ENCODE data around the gene SCARF2. TPM values are rescaled to one million over a fixed set of nuclear protein-coding genes. Genes with fewer than 3 reads are reported as not detected.
"Not testable (repeated sequence)": the region's sequence is repeated elsewhere in the genome, so short reads cannot be mapped to it uniquely, and the experiment has no call there.

The SCARF2 gene
- polyA plus RNA-seq = 1 to 10 TPM; 1.8 to 9.5 (median 3.7) TPM

- 1 to 3% (median 3%) methylated on average over 65 to 91 of the region's 95 CpGs for WGBS, 3 donors
- H3K27ac ChIP-seq (ENCODE audit: low read depth, low read length) = peak within 1 kb of the TSS; percentile 29
These were observed at the start of gene SCARF2 for GRCh38 chr22:20437613-20438426. Gene SCARF2, minus strand, starts transcription at chr22:20437825. Its CDS starts 71 bp downstream, at chr22:20437754.

DNA sequence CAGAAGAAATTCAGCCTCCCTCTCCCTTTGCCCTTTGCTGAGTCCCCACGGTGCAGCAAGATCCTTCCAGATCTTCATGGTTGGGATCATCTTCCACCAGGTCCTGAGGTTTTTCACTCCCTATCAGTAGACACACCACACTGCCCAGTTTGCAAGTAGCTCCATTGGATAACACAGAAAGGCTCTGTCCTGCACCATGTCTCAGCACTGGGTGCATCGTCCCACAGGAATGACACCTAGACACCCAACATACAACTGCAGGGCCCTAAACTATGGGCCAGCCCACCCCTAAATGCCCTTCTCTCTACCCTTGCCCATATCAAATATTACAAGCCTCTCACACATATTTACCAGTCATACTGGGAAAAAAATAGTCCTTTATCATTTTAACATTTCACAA is 48.6 kb upstream of the SCARF2 start:
- WGBS, 3 donors = 93 to 97% (median 93%) methylated on average over 2 of the region's 2 CpGs
- H3K27ac ChIP-seq (ENCODE audit: low read depth, low read length) = no peak overlapping the region

DNA sequence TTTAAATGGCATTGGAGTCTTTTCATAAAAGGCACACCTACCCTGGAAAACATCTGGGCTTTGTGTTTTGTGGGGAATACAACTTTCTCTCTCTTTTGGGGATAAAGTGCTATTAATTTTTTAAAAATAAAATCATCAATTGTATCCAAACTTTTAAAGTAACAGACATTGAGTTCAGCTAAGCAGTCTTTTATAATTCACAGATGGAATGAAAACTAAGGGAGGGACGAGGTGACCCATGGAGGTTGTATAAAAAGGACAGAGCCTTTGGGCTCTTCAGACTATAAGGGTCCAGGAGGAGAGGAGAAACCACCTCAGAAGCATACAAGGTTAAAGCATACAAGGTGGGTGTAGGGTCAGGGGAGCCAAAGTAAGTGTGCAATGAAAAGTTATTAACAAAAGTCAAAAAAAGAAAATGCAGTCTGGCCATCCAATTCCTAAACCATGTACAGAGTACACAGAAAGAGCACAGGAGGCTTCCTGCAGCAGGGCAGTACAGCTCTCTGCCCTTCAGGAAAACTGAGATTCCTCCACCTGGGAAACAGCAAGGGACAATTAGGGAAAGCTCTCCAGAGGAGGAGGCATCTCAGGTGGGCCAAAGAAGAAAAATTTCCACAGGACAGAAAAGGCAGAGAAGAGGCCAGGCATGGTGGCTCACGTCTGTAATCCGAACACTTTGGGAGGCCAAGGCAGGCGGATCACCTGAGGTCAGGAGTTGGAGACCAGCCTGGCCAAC is 47.5 kb upstream of the SCARF2 start:
- no peak overlapping the region for H3K27ac ChIP-seq (ENCODE audit: low read depth, low read length)
- WGBS, 3 donors = 90 to 98% (median 95%) methylated on average over 4 of the region's 4 CpGs

DNA sequence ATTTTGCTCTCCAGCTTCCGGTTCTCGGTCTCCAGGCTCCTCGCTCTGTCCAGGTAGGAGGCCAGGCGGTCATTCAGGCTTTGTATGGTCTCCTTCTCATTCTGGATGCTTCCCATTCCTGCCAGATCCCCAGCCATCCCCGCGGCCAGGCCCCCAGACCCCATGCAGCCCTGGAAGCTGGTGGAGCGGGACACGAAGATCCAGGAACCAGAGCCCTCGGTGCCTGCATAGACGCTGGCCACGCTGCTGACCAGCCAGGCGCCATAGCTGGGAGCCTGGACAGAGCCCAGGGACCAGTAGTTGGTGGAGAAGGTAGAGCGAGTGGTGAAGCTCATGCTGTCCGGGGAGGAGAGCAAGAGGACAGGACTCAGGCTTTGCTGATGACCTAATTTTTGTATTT is 46.1 kb upstream of the SCARF2 start:
- H3K27ac ChIP-seq (ENCODE audit: low read depth, low read length) = no peak overlapping the region
- WGBS, 3 donors = 97 to 98% (median 98%) methylated on average over 14 of the region's 14 CpGs

DNA sequence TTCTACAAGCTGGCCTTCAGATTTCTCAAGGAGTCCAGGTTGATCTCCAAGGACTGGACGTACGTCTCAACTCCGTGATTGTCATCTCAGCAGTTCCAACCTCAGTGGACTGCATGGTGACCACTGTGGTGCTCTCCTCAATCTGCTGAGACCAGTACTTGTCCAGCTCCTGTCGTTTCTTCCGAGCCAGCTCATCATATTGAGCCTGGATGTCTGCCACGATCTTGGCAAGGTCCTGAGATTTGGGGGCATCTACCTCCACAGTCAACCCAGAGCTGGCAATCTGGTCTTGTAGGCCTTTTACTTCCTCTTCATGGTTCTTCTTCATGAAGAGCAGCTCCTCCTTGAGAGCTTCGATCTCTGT is 45.5 kb upstream of the SCARF2 start:
- WGBS, 3 donors = 94 to 97% (median 96%) methylated on average over 7 of the region's 7 CpGs
- not testable (repeated sequence) for H3K27ac ChIP-seq (ENCODE audit: low read depth, low read length)

- H3K27ac ChIP-seq (ENCODE audit: low read depth, low read length) = no peak overlapping the region
- 92 to 100% (median 98%) methylated on average over 1 of the region's 1 CpG for WGBS, 3 donors
These were observed 42.1 kb upstream of the SCARF2 start for GRCh38 chr22:20479612-20480196.

DNA sequence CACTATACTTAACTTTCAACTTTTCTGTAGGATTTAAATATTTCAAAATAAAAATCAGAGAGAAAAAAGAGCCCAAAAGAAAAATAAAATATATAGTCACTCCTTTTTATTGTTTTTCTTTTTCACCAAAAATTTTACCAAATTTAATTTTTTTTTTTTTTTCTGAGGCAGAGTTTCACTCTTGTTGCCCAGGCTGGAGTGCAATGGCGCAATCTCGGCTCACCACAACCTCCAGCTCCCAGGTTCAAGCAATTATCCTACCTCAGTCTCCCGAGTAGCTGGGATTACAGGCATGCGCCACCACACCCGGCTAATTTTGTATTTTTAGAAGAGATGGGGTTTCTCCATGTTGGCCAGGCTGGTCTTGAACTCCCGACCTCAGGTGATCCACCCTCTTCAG is 40.4 kb upstream of the SCARF2 start:
- WGBS, 3 donors = 94 to 96% (median 94%) methylated on average over 6 of the region's 6 CpGs
- H3K27ac ChIP-seq (ENCODE audit: low read depth, low read length) = not testable (repeated sequence)

DNA sequence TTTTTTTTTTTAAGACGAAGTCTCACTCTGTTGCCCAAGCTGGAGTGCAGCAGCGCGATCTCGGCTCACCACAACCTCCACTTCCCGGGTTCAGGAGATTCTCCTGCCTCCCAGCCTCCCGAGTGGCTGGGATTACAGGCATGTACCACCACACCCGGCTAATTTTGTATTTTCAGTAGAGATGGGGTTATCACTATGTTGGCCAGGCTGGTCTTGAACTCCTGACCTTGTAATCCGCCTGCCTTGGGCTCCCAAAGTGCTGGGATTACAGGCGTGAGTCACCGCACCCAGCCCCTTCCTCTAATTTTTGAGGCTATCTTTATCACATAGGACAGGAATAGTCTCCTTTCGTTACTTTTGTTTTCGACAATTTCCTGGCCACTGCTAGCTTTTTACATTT is 37.9 kb upstream of the SCARF2 start:
- 88 to 90% (median 90%) methylated on average over 12 of the region's 12 CpGs for WGBS, 3 donors
- H3K27ac ChIP-seq (ENCODE audit: low read depth, low read length) = not testable (repeated sequence)

DNA sequence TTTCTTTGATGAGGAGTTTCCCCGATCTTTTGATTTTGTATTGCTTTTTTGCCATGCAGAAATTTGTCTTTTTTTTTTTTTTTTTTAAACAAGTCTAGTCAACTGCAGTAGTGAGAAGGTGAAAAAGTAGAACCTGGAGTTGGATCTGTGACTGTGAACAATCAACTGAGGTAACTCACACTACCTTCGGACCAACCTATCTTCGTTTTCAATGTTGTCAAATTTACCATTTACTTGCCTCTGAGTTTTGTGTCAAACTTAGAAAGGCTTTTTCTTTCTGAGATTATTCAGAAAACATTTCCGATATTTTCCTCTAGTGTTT is 37.5 kb upstream of the SCARF2 start:
- WGBS, 3 donors = 92 to 95% (median 92%) methylated on average over 4 of the region's 4 CpGs
- no peak overlapping the region for H3K27ac ChIP-seq (ENCODE audit: low read depth, low read length)

DNA sequence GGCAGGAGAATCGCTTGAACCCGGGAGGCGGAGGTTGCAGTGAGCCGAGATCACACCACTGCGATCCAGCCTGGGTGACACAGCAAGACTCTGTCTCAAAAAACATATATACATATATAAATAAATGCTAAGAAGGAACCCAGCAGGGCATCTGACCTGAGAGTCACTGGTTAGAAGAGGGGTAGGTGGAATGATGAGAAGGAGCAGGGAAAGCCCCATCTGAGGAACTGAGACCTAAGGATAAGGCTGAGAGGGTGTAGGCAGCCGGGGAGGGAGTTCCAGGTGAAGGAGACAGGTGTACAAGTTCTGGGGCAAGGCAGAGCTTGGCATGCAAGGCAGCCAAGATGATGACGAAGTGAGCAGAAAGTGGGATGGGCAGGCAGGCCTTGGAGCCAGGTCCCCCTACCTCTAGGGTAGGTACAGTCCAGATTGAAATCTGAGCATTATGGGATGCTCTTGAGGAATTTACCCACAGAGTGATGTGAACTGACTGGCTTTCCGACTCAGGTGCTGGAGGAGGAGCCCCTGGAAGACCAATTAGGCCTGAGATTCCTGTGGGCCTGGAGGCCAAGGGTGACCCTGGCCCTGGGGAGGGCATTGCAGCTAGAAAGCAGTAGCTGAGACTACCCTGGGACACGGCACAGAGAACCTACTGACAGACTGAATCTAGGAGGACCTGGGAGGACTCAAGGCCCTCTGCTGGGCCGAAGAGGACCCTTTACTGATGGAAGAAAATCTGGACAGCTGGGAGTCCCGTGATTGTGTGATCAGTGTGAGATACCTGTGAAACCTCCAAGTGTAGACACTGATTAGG is 35.2 kb upstream of the SCARF2 start:
- 80 to 93% (median 90%) methylated on average over 11 of the region's 11 CpGs for WGBS, 3 donors

GRCh38 chr22:20471126-20471833 is 33.7 kb upstream of the SCARF2 start:
- WGBS, 3 donors = 93 to 95% (median 93%) methylated on average over 9 of the region's 9 CpGs
- no peak overlapping the region for H3K27ac ChIP-seq (ENCODE audit: low read depth, low read length)

More for the DNA sequence above, 35.2 kb upstream of the SCARF2 start:
- H3K27ac ChIP-seq (ENCODE audit: low read depth, low read length) = no peak overlapping the region

DNA sequence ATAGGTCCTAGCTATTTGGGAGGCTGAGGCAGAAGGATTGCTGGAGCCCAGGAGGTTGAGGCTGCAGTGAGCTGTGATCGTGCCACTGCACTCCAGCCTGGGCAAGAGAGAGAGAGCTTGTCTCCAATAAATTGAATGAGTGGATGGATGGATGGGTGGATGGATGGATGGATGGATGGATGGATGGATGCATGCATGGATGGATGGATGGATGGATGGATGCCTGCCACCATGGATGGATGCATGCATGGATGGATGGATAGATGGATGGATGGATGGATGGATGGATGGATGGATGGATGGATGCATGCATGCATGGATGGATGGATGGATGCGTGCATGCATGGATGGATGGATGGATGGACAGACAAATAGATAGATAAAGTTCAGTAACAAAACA is 32.9 kb upstream of the SCARF2 start:
- 97 to 100% (median 98%) methylated on average over 2 of the region's 2 CpGs for WGBS, 3 donors
- not testable (repeated sequence) for H3K27ac ChIP-seq (ENCODE audit: low read depth, low read length)

DNA sequence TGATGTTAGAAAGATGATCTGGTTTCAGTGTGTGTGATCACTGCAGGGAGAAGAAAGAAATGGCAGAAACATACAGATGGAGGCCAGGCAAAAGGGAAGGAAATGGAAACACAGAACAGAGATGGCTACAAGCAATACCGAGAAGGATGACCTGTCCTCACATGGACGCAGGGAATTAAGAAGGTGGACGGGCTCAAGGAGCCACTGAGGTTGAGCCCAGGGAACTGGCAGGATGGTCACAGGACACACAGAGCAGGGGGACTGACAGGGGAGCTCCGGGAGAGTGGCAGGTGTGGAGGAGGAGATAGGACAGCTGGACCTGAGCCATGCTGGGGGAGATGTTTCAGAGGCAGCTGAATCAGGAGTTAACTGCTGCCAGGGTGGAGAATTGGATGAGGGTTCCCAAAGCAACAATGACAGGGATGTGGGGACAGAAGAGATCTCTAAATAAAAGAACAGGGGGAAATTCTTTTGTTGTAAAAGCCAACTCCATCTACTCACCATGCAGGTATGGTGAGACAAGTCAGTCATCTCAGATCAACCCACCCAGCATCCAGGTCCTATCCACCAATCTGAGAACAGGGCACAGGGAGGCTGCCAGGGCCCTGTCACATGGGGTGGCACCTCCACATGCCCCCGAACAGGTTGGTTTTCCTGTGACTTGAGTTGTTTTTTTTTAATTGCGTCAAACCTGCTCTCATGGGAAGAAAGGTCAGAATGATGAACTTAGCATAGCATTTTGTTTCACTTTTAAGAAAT is 31.7 kb upstream of the SCARF2 start:
- WGBS, 3 donors = 76 to 85% (median 79%) methylated on average over 6 of the region's 6 CpGs
- H3K27ac ChIP-seq (ENCODE audit: low read depth, low read length) = no peak overlapping the region

- no peak overlapping the region for H3K27ac ChIP-seq (ENCODE audit: low read depth, low read length)
- 45 to 88% (median 83%) methylated on average over 3 of the region's 3 CpGs for WGBS, 3 donors
These were observed 29.2 kb upstream of the SCARF2 start for GRCh38 chr22:20466659-20467379.

GRCh38 chr22:20465759-20466077 is 28.1 kb upstream of the SCARF2 start:
- no peak overlapping the region for H3K27ac ChIP-seq (ENCODE audit: low read depth, low read length)
- WGBS, 3 donors = 87 to 95% (median 90%) methylated on average over 5 of the region's 5 CpGs

DNA sequence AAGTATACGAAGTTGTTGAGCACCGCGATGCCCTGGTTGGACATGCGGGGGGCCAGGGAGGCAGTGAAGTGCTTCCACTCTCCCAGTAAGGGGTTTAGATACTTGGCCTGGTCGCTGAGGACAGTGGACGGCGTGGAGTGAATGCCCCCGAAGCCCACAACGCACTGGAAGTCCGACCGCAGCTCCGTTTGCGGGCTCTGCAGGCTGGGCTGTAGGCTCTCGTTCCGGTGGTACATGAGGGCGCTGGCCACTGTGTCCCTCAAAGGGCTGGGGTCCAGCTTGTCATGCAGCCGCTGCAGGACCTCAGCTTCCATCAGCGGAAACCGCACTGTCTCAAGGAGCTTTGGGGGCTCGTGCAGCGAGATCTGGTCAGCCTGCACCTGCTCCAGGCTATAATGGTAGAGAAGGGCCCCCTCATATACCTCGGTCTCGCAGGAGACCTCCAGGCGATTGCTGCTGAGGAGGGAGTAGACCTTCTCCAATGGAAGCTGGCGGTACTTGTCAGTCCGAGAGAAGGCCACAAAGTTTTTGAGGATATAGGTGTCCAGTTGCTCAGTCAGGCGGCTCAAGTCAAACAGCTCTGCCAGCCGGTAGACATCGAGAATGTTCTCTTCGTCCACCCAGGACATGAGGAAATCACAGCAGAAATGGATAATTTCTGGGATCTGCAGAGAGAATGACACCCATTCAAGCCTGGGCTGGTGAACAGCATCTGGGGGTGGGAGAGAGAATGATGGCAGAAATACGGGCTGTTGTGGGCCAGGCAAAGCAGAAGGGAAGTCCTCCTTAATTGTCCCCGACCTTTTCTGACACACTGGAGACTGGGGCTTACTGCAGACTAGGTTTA is 27.5 kb upstream of the SCARF2 start:
- WGBS, 3 donors = 95 to 96% (median 96%) methylated on average over 32 of the region's 32 CpGs
- H3K27ac ChIP-seq (ENCODE audit: low read depth, low read length) = no peak overlapping the region

Measured in adipose tissue (tissue), 3 donors.